ENCODE measurements around the gene ITSN1. TPM values are rescaled to one million over a fixed set of nuclear protein-coding genes. Genes with fewer than 3 reads are reported as not detected.
A peak's percentile ranks its signal among the peaks of the same experiment; 100 is the strongest.

ITSN1 gene
- total and polyA plus RNA-seq, 2 experiments from 2014 or later: 77.9 to 95.7 TPM

DNA sequence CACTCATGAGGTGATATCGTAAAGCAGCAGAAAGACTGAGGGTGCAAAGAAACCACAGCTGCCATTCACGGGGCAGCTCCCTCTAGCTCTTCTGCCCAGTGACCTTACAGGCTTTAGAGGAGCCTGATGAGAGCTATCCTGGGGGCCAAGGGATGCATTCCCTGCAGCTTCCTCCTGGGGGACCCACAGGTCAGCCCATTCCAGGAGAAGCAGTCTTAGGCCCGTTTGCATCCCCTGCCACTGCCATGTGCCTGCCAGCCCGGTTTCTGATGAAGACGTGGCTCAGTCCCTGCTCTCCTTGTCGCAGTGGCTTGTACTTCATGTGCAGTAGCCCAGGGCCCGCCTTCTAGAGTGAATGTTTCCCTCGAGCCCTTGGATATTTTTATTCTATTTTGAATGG, 250.6 kb downstream of the ITSN1 start (continued):
- TF ChIP-seq, protein P1, sequence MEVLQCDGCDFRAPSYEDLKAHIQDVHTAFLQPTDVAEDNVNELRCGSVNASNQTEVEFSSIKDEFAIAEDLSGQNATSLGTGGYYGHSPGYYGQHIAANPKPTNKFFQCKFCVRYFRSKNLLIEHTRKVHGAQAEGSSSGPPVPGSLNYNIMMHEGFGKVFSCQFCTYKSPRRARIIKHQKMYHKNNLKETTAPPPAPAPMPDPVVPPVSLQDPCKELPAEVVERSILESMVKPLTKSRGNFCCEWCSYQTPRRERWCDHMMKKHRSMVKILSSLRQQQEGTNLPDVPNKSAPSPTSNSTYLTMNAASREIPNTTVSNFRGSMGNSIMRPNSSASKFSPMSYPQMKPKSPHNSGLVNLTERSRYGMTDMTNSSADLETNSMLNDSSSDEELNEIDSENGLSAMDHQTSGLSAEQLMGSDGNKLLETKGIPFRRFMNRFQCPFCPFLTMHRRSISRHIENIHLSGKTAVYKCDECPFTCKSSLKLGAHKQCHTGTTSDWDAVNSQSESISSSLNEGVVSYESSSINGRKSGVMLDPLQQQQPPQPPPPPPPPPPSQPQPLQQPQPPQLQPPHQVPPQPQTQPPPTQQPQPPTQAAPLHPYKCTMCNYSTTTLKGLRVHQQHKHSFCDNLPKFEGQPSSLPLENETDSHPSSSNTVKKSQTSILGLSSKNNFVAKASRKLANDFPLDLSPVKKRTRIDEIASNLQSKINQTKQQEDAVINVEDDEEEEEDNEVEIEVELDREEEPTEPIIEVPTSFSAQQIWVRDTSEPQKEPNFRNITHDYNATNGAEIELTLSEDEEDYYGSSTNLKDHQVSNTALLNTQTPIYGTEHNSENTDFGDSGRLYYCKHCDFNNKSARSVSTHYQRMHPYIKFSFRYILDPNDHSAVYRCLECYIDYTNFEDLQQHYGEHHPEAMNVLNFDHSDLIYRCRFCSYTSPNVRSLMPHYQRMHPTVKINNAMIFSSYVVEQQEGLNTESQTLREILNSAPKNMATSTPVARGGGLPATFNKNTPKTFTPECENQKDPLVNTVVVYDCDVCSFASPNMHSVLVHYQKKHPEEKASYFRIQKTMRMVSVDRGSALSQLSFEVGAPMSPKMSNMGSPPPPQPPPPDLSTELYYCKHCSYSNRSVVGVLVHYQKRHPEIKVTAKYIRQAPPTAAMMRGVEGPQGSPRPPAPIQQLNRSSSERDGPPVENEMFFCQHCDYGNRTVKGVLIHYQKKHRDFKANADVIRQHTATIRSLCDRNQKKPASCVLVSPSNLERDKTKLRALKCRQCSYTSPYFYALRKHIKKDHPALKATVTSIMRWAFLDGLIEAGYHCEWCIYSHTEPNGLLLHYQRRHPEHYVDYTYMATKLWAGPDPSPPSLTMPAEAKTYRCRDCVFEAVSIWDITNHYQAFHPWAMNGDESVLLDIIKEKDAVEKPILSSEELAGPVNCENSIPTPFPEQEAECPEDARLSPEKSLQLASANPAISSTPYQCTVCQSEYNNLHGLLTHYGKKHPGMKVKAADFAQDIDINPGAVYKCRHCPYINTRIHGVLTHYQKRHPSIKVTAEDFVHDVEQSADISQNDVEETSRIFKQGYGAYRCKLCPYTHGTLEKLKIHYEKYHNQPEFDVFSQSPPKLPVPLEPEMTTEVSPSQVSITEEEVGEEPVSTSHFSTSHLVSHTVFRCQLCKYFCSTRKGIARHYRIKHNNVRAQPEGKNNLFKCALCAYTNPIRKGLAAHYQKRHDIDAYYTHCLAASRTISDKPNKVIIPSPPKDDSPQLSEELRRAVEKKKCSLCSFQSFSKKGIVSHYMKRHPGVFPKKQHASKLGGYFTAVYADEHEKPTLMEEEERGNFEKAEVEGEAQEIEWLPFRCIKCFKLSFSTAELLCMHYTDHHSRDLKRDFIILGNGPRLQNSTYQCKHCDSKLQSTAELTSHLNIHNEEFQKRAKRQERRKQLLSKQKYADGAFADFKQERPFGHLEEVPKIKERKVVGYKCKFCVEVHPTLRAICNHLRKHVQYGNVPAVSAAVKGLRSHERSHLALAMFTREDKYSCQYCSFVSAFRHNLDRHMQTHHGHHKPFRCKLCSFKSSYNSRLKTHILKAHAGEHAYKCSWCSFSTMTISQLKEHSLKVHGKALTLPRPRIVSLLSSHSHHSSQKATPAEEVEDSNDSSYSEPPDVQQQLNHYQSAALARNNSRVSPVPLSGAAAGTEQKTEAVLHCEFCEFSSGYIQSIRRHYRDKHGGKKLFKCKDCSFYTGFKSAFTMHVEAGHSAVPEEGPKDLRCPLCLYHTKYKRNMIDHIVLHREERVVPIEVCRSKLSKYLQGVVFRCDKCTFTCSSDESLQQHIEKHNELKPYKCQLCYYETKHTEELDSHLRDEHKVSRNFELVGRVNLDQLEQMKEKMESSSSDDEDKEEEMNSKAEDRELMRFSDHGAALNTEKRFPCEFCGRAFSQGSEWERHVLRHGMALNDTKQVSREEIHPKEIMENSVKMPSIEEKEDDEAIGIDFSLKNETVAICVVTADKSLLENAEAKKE (CRISPR knock-in tag; IDR thresholded peaks at IDR 0.05): 0 out of 2 replicates have a peak, but pooled peaks have one; percentile 25
- TF ChIP-seq ZNF114 (CRISPR knock-in tag; IDR thresholded peaks at IDR 0.05) (no peak), POLR2AphosphoS5 (IDR thresholded peaks at IDR 0.05; ENCODE audit: low read depth) (no peak), STAT1 (IDR thresholded peaks at IDR 0.05; ENCODE audit: unreplicated experiment) (no peak), EZH2 (IDR thresholded peaks at IDR 0.05; ENCODE audit: low read depth, unreplicated experiment) (no peak), CREB1 (CRISPR knock-in tag; IDR thresholded peaks at IDR 0.05; ENCODE audit: low read depth) (peak; percentile 25; the same call in 1 of the 2 replicates), JUNB (IDR thresholded peaks at IDR 0.05; ENCODE audit: unreplicated experiment) (no peak), ZNF331 (CRISPR knock-in tag; IDR thresholded peaks at IDR 0.05; ENCODE audit: low read depth) (no peak), NANOG (IDR thresholded peaks at IDR 0.05; ENCODE audit: borderline replicate concordance) (no peak)
- TF ChIP-seq, protein P2, sequence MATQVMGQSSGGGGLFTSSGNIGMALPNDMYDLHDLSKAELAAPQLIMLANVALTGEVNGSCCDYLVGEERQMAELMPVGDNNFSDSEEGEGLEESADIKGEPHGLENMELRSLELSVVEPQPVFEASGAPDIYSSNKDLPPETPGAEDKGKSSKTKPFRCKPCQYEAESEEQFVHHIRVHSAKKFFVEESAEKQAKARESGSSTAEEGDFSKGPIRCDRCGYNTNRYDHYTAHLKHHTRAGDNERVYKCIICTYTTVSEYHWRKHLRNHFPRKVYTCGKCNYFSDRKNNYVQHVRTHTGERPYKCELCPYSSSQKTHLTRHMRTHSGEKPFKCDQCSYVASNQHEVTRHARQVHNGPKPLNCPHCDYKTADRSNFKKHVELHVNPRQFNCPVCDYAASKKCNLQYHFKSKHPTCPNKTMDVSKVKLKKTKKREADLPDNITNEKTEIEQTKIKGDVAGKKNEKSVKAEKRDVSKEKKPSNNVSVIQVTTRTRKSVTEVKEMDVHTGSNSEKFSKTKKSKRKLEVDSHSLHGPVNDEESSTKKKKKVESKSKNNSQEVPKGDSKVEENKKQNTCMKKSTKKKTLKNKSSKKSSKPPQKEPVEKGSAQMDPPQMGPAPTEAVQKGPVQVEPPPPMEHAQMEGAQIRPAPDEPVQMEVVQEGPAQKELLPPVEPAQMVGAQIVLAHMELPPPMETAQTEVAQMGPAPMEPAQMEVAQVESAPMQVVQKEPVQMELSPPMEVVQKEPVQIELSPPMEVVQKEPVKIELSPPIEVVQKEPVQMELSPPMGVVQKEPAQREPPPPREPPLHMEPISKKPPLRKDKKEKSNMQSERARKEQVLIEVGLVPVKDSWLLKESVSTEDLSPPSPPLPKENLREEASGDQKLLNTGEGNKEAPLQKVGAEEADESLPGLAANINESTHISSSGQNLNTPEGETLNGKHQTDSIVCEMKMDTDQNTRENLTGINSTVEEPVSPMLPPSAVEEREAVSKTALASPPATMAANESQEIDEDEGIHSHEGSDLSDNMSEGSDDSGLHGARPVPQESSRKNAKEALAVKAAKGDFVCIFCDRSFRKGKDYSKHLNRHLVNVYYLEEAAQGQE (IDR thresholded peaks at IDR 0.05; ENCODE audit: unreplicated experiment): no peak
- TF ChIP-seq, protein P3, sequence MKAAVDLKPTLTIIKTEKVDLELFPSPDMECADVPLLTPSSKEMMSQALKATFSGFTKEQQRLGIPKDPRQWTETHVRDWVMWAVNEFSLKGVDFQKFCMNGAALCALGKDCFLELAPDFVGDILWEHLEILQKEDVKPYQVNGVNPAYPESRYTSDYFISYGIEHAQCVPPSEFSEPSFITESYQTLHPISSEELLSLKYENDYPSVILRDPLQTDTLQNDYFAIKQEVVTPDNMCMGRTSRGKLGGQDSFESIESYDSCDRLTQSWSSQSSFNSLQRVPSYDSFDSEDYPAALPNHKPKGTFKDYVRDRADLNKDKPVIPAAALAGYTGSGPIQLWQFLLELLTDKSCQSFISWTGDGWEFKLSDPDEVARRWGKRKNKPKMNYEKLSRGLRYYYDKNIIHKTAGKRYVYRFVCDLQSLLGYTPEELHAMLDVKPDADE (IDR thresholded peaks at IDR 0.05): no peak
